Bronchial epithelial cell (primary cell): Measurements from ENCODE around the gene ATRNL1. TPM values are rescaled to one million over a fixed set of nuclear protein-coding genes. Genes with fewer than 3 reads are reported as not detected.
"Not testable (repeated sequence)": the region's sequence is repeated elsewhere in the genome, so short reads cannot be mapped to it uniquely, and the experiment has no call there.

ENCODE experiments used
- DNase-seq: peaks from one replicate; pipeline ENCODE4 v3.0.0-alpha.2; 2010; ENCODE audit warnings: low read depth
- FAIRE-seq: peaks from 2 replicates; lab custom pipeline; 2011; peaks lifted over from hg19 to GRCh38; lab: Jason Lieb, UNC
- H3K27me3 ChIP-seq: 2 replicates; pipeline ENCODE4 v1.5.1; 2011; ENCODE audit warnings: low read length; ENCODE audit not compliant: control insufficient read depth, insufficient read depth
- H3K36me3 ChIP-seq: 2 replicates; pipeline ENCODE4 v1.5.1; 2011; ENCODE audit warnings: low read length; ENCODE audit not compliant: control insufficient read depth, insufficient read depth
- H3K4me3 ChIP-seq: 2 replicates; pipeline ENCODE4 v1.5.1; 2011; ENCODE audit warnings: mild to moderate bottlenecking, low read depth, low read length, control low read depth
- CTCF ChIP-seq: IDR thresholded peaks from 2 replicates; pipeline ENCODE4 v1.5.1; 2011; ENCODE audit warnings: mild to moderate bottlenecking, moderate library complexity, low read length, control low read depth, inconsistent platforms; ENCODE audit not compliant: insufficient read depth, severe bottlenecking
- total RNA-seq: library from RNA; depleted of rRNA; stranded (reverse); fragments of >200 nt; gene quantifications from 2 replicates; pipeline ENCODE4 v1.2.1, GENCODE V29; 2014

ATRNL1 gene
- total RNA-seq, 1 donor from 2014 or later: 0.53 TPM

GRCh38 chr10:115300080-115300479 lies 206.9 kb downstream of the ATRNL1 start:
- Histone ChIP-seq H3K4me3 (no peak overlapping the region), H3K27me3 (no peaks in the 10 kb centered on the region), H3K36me3 (no peaks in the 10 kb centered on the region)
- FAIRE-seq (no peak), DNase-seq (no peak)
- no peak for TF ChIP-seq CTCF

- not testable (repeated sequence) for H3K4me3 ChIP-seq, DNase-seq, H3K36me3 ChIP-seq, H3K27me3 ChIP-seq, FAIRE-seq
These were observed 226.5 kb downstream of the ATRNL1 start for GRCh38 chr10:115319669-115320068.

GRCh38 chr10:115321360-115321759 lies 228.2 kb downstream of the ATRNL1 start:
- FAIRE-seq (no peak), DNase-seq (peak; percentile 1)

GRCh38 chr10:115328331-115328730 lies 235.2 kb downstream of the ATRNL1 start:
- no peak for DNase-seq
- no peaks in the 10 kb centered on the region for H3K36me3 ChIP-seq
- no peak for FAIRE-seq
- no peaks in the 10 kb centered on the region for H3K27me3 ChIP-seq
- no peak for TF ChIP-seq CTCF
- no peak overlapping the region for H3K4me3 ChIP-seq

More at GRCh38 chr10:115321360-115321759, 228.2 kb downstream of the ATRNL1 start:
- TF ChIP-seq CTCF: no peak
- H3K36me3 ChIP-seq: no peaks in the 10 kb centered on the region
- no peaks in the 10 kb centered on the region for H3K27me3 ChIP-seq
- no peak overlapping the region for H3K4me3 ChIP-seq

- H3K27me3 ChIP-seq: no peaks in the 10 kb centered on the region
- no peak overlapping the region for H3K4me3 ChIP-seq
- H3K36me3 ChIP-seq: no peaks in the 10 kb centered on the region
- no peak for FAIRE-seq
- DNase-seq: peak; percentile 64
- TF ChIP-seq CTCF: no peak
These were observed 242.2 kb downstream of the ATRNL1 start for GRCh38 chr10:115335366-115335765.

- FAIRE-seq (no peak), DNase-seq (peak; percentile 71)
- TF ChIP-seq CTCF: peak; percentile 73
- no peak overlapping the region for H3K4me3 ChIP-seq
- H3K36me3 ChIP-seq: no peaks in the 10 kb centered on the region
- H3K27me3 ChIP-seq: no peaks in the 10 kb centered on the region
These were observed 262.1 kb downstream of the ATRNL1 start for GRCh38 chr10:115355162-115355760.

GRCh38 chr10:115367920-115368319 lies 274.8 kb downstream of the ATRNL1 start:
- FAIRE-seq, H3K27me3 ChIP-seq, DNase-seq, H3K36me3 ChIP-seq, H3K4me3 ChIP-seq: not testable (repeated sequence)
